Astrocyte (in vitro differentiated cells and primary cell): ENCODE data around the gene POU3F1. TPM values are rescaled to one million over a fixed set of nuclear protein-coding genes. Genes with fewer than 3 reads are reported as not detected.

Experiments
- DNase-seq: peaks from one replicate; pipeline ENCODE4 v3.0.0-alpha.2; 2010; ENCODE audit warnings: low read depth
- FAIRE-seq: peaks from 2 replicates; lab custom pipeline; 2011; peaks lifted over from hg19 to GRCh38; lab: Jason Lieb, UNC
- H2AFZ ChIP-seq: 2 replicates; pipeline ENCODE4 v1.6.0; 2012; ENCODE audit warnings: low read depth, low read length, inconsistent platforms
- H3K27ac ChIP-seq: 2 replicates; pipeline ENCODE4 v1.5.1; 2011; ENCODE audit warnings: low read depth, low read length, inconsistent platforms
- H3K27me3 ChIP-seq: 2 replicates; pipeline ENCODE4 v1.6.0; 2011; ENCODE audit warnings: low read length, inconsistent platforms; ENCODE audit not compliant: insufficient read depth
- H3K36me3 ChIP-seq: 2 replicates; pipeline ENCODE4 v1.5.1; 2011; ENCODE audit warnings: low read length, inconsistent platforms; ENCODE audit not compliant: insufficient read depth
- H3K4me1 ChIP-seq: 2 replicates; pipeline ENCODE4 v1.5.1; 2011; ENCODE audit warnings: low read length, inconsistent platforms; ENCODE audit not compliant: insufficient read depth
- H3K4me2 ChIP-seq: 2 replicates; pipeline ENCODE4 v1.6.0; 2012; ENCODE audit warnings: low read length, inconsistent platforms
- H3K4me3 ChIP-seq: 2 replicates; pipeline ENCODE4 v1.5.1; 2011; ENCODE audit warnings: low read depth, mild to moderate bottlenecking, low read length, inconsistent platforms; ENCODE audit not compliant: insufficient read depth
- H3K79me2 ChIP-seq: 2 replicates; pipeline ENCODE4 v1.6.0; 2012; ENCODE audit warnings: mild to moderate bottlenecking, low read length, inconsistent platforms; ENCODE audit not compliant: insufficient read depth
- H3K9ac ChIP-seq: 2 replicates; pipeline ENCODE4 v1.6.0; 2012; ENCODE audit warnings: mild to moderate bottlenecking, low read length, inconsistent platforms
- H3K9me3 ChIP-seq: 2 replicates; pipeline ENCODE4 v1.5.1; 2012; ENCODE audit warnings: low read depth, mild to moderate bottlenecking, low read length, inconsistent platforms; ENCODE audit not compliant: insufficient read depth
- H4K20me1 ChIP-seq: 2 replicates; pipeline ENCODE4 v1.6.0; 2012; ENCODE audit warnings: low read length, inconsistent platforms; ENCODE audit not compliant: insufficient read depth
- H3K27ac Mint-ChIP-seq: one replicate; pipeline ENCODE4 v1.8.0; 2021; ENCODE audit warnings: mild to moderate bottlenecking, mixed read lengths; ENCODE audit not compliant: unreplicated experiment
- H3K27me3 Mint-ChIP-seq: one replicate; pipeline ENCODE4 v1.8.0; 2021; ENCODE audit warnings: low read depth, mixed read lengths; ENCODE audit not compliant: unreplicated experiment
- H3K36me3 Mint-ChIP-seq: one replicate; pipeline ENCODE4 v1.8.0; 2021; ENCODE audit warnings: low read depth, mixed read lengths; ENCODE audit not compliant: unreplicated experiment
- H3K4me1 Mint-ChIP-seq: one replicate; pipeline ENCODE4 v1.8.0; 2021; ENCODE audit warnings: low read depth, mixed read lengths; ENCODE audit not compliant: unreplicated experiment
- H3K4me3 Mint-ChIP-seq: one replicate; pipeline ENCODE4 v1.8.0; 2021; ENCODE audit warnings: mild to moderate bottlenecking, moderate library complexity, mixed read lengths; ENCODE audit not compliant: unreplicated experiment
- H3K9me3 Mint-ChIP-seq: one replicate; pipeline ENCODE4 v1.8.0; 2021; ENCODE audit warnings: mild to moderate bottlenecking, mixed read lengths; ENCODE audit not compliant: unreplicated experiment
- EZH2 ChIP-seq: IDR thresholded peaks from 2 replicates; pipeline ENCODE4 v1.6.1; 2012; ENCODE audit warnings: mild to moderate bottlenecking, low read length, inconsistent platforms; ENCODE audit not compliant: insufficient read depth
- total RNA-seq: library from RNA; stranded (reverse); gene quantifications from 2 replicates; pipeline ENCODE4 v1.2.1, GENCODE V29; 2021
- TF ChIP-seq, protein P1 (sequence below): IDR thresholded peaks from 2 replicates; pipeline ENCODE4 v1.5.1; 2011; ENCODE audit warnings: low read depth, mild to moderate bottlenecking, inconsistent platforms, low read length, moderate library complexity; ENCODE audit not compliant: insufficient read depth

The POU3F1 gene
- total RNA-seq, 1 donor from 2014 or later = 2.3 TPM

DNA sequence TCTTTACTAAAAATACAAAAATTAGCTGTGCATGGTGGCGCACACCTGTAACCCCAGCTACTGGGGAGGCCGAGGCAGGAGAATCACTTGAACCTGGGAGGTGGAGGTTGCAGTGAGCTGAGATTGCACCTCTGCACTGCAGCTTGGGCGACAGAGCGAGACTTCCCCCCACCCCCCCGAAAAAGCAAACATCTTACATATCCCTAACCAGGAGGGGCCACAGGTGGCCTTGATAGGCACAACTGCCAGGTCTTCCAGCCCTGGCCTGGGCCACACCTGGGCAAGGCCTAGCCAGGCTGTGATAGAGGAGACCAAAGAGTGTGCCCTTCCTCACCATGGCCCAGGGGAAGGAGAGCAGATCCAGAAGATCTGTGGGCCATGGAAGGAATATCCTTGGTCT is 28.6 kb upstream of the POU3F1 start:
- Histone ChIP-seq H3K36me3 (no peaks in the 10 kb centered on the region), H2AFZ (no peak overlapping the region), H3K4me2 (no peak overlapping the region), H3K9ac (no peak overlapping the region), H3K4me1 (no peaks in the 10 kb centered on the region), H4K20me1 (peaks cover 14% of the 10 kb centered on the region), H3K79me2 (no peaks in the 10 kb centered on the region), H3K9me3 (no peaks in the 10 kb centered on the region), H3K4me3 (no peak overlapping the region), H3K27me3 (peaks cover 11% of the 10 kb centered on the region), H3K27ac (no peak overlapping the region)
- Mint-ChIP-seq H3K27me3 (peaks cover 20% of the 10 kb centered on the region), H3K4me1 (peaks cover 8% of the 10 kb centered on the region), H3K4me3 (no peak overlapping the region), H3K9me3 (peaks cover 4% of the 10 kb centered on the region), H3K36me3 (peaks cover 5% of the 10 kb centered on the region), H3K27ac (no peak overlapping the region)
- DNase-seq (no peak), FAIRE-seq (no peak)
- TF ChIP-seq, protein P1, sequence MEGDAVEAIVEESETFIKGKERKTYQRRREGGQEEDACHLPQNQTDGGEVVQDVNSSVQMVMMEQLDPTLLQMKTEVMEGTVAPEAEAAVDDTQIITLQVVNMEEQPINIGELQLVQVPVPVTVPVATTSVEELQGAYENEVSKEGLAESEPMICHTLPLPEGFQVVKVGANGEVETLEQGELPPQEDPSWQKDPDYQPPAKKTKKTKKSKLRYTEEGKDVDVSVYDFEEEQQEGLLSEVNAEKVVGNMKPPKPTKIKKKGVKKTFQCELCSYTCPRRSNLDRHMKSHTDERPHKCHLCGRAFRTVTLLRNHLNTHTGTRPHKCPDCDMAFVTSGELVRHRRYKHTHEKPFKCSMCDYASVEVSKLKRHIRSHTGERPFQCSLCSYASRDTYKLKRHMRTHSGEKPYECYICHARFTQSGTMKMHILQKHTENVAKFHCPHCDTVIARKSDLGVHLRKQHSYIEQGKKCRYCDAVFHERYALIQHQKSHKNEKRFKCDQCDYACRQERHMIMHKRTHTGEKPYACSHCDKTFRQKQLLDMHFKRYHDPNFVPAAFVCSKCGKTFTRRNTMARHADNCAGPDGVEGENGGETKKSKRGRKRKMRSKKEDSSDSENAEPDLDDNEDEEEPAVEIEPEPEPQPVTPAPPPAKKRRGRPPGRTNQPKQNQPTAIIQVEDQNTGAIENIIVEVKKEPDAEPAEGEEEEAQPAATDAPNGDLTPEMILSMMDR = no peak
- TF ChIP-seq EZH2 = no peak

DNA sequence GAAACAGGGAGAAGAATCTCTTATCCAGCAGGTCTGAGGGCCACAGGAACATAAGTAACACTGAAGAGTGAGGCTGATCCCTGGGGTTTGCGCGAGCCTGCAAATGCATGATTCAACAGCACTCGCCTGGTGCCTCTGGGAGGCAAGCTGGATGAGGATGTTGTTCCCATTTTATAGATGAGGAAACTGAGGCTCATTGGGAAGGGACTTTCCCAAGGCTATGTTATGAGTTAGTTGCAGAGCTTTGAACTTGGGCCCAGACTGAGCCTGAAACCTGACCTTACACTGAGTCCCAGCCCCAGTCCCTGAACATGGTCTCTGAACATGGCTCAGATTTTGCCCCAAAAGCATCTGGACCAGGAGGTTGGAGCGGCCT is 27.7 kb upstream of the POU3F1 start:
- Histone ChIP-seq H3K4me3 (no peak overlapping the region), H3K27ac (no peak overlapping the region), H3K79me2 (no peaks in the 10 kb centered on the region), H3K4me1 (no peaks in the 10 kb centered on the region), H3K9me3 (no peaks in the 10 kb centered on the region), H3K27me3 (peaks cover 11% of the 10 kb centered on the region), H3K9ac (no peak overlapping the region), H4K20me1 (peaks cover 14% of the 10 kb centered on the region), H2AFZ (no peak overlapping the region), H3K36me3 (no peaks in the 10 kb centered on the region), H3K4me2 (no peak overlapping the region)
- Mint-ChIP-seq H3K27ac (no peak overlapping the region), H3K36me3 (peaks cover 5% of the 10 kb centered on the region), H3K9me3 (peaks cover 4% of the 10 kb centered on the region), H3K4me3 (no peak overlapping the region), H3K27me3 (peaks cover 24% of the 10 kb centered on the region), H3K4me1 (peaks cover 8% of the 10 kb centered on the region)
- FAIRE-seq = no peak
- no peak for TF ChIP-seq EZH2
- TF ChIP-seq, protein P1 = no peak
- DNase-seq = no peak

- peaks cover 11% of the 10 kb centered on the region for H3K27me3 ChIP-seq
- H3K4me3 ChIP-seq = no peak overlapping the region
- Mint-ChIP-seq H3K9me3 (peaks cover 4% of the 10 kb centered on the region), H3K36me3 (peaks cover 5% of the 10 kb centered on the region), H3K4me1 (peaks cover 8% of the 10 kb centered on the region), H3K27ac (no peak overlapping the region), H3K27me3 (peaks cover 24% of the 10 kb centered on the region), H3K4me3 (no peak overlapping the region)
- H3K4me2 ChIP-seq = no peak overlapping the region
- no peaks in the 10 kb centered on the region for H3K4me1 ChIP-seq
- FAIRE-seq = no peak
- H3K36me3 ChIP-seq = no peaks in the 10 kb centered on the region
- peaks cover 14% of the 10 kb centered on the region for H4K20me1 ChIP-seq
- peak; percentile 10 for DNase-seq
- H2AFZ ChIP-seq = no peak overlapping the region
- H3K79me2 ChIP-seq = no peaks in the 10 kb centered on the region
- TF ChIP-seq EZH2 = no peak
- TF ChIP-seq, protein P1 = no peak
- H3K27ac ChIP-seq = no peak overlapping the region
- H3K9me3 ChIP-seq = no peaks in the 10 kb centered on the region
- H3K9ac ChIP-seq = no peak overlapping the region
Observed at GRCh38 chr1:38073534-38074301, 27.1 kb upstream of the POU3F1 start.
